Mesodermal cell (in vitro differentiated cells): ENCODE data around the gene VCL. TPM values are rescaled to one million over a fixed set of nuclear protein-coding genes. Genes with fewer than 3 reads are reported as not detected.

Experiments used
- H3K27ac ChIP-seq: 2 replicates; pipeline ENCODE4 v1.7.0; 2013; ENCODE audit warnings: mild to moderate bottlenecking, low read depth, low read length, moderate library complexity; ENCODE audit not compliant: severe bottlenecking
- H3K36me3 ChIP-seq: 2 replicates; pipeline ENCODE4 v1.7.1; 2013; ENCODE audit warnings: mild to moderate bottlenecking, low read length, moderate library complexity; ENCODE audit not compliant: control insufficient read depth, insufficient read depth
- H3K4me1 ChIP-seq: one replicate; pipeline ENCODE4 v1.7.1; 2013; ENCODE audit warnings: mild to moderate bottlenecking, low read length; ENCODE audit not compliant: insufficient read depth, control insufficient read depth, poor library complexity, severe bottlenecking
- H3K4me3 ChIP-seq: 2 replicates; pipeline ENCODE4 v1.7.0; 2013; ENCODE audit warnings: low read length, control low read depth, mild to moderate bottlenecking; ENCODE audit not compliant: insufficient read depth, poor library complexity, severe bottlenecking; ENCODE audit errors: extremely low read depth
- H3K9me3 ChIP-seq: 2 replicates; pipeline ENCODE4 v1.7.1; 2013; ENCODE audit warnings: mild to moderate bottlenecking, low read length, moderate library complexity; ENCODE audit not compliant: control insufficient read depth
- WGBS, 2 experiments: methylation state at CpG; one replicate each; pipeline ENCODE4 v1.1.5; 2013; ENCODE audit warnings: missing lambda C conversion rate in 2 of 2; ENCODE audit not compliant: insufficient coverage in 2 of 2; 5-methylcytosine and 5-hydroxymethylcytosine counted together
- polyA plus RNA-seq, 2 experiments: library from polyadenylated mRNA; stranded (reverse); fragments of 50-300 nt; gene quantifications; one replicate each; pipeline ENCODE4 v1.2.3, GENCODE V29; 2013

Gene VCL
- polyA plus RNA-seq (2013, experiment 1 of 2): 177 TPM
- 162 TPM for polyA plus RNA-seq (2013, experiment 2 of 2)

DNA sequence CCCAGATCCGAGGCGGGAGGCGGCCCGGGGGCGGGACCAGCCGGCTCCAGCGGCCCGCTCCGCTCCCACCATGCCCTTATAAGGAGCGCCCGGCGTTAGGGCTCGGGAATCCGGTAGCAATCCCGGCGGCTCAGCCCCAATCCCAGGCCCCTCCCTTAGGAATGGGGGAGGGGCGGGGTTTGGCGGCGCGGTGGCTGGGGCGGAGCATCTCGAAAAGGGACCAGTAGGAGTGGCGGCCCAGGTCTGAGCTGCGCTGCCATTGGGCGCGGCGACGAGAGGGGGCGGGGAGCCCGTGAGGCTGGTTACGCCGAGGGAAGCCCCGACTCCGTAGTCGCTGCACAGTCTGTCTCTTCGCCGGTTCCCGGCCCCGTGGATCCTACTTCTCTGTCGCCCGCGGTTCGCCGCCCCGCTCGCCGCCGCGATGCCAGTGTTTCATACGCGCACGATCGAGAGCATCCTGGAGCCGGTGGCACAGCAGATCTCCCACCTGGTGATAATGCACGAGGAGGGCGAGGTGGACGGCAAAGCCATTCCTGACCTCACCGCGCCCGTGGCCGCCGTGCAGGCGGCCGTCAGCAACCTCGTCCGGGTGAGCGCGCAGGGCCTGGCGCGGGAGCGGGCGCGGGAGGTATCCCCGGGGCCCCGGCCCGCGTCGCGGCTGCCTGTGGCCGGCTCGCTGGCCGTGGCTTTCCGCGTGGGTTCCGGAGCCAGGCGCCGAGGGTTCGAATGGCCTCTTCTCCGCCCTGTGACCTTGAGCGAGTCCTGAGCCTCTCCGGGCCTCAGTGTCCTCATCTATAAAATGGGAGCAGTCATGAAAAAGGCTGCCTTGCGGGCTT is at the start of gene VCL:
TSS of gene VCL (plus strand) at position 330 of the 836 bp plus-strand sequence. CDS start at position 422, 92 bp downstream.
- Histone ChIP-seq H3K27ac (peak within 1 kb of the TSS; percentile 82), H3K4me3 (peak within 1 kb of the TSS; percentile 96)
- 0% methylated on average over 68 to 85 of the region's 92 CpGs for WGBS, 2 experiments

DNA sequence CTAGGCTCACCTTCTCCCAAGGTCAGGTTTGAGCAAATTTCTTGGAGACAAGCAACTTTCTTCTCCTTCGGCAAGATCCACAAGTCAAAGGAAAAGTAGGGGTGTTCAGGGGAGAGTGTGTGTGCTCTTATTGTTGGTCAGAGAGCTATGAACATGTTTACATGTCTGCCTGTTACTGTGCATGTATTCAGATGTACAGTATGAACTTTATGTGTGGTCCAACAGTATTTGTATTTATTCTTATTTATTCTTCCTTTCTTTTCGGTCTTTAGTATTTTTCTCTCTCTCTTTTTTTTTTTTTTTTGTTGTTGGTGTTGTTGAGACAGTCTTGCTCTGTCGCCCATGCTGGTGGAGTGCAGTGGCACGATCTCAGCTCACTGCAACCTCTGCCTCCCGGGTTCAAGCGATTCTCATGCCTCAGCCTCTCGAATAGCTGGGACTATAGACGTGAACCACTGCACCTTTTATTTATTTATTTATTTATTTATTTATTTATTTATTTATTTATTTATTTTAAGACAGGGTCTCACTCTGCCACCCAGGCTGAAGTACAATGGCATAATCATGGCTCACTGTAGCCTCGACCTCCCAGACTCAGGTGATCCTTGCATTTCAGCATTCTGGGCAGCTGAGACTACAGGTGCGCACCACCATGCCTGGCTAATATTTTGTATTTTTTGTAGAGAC is 48.8 kb upstream of the VCL start:
- no peak overlapping the region for H3K27ac ChIP-seq
- no peak overlapping the region for H3K4me3 ChIP-seq
- H3K36me3 ChIP-seq: no peaks in the 10 kb centered on the region
- H3K4me1 ChIP-seq: peaks cover 3% of the 10 kb centered on the region
- H3K9me3 ChIP-seq: peaks cover 3% of the 10 kb centered on the region
- whole genome bisulfite sequencing, 2 experiments: 87 to 90% methylated on average over 6 to 8 of the region's 10 CpGs

More for the DNA sequence above, at the start of gene VCL:
- Histone ChIP-seq H3K9me3 (no peaks in the 10 kb centered on the region), H3K4me1 (peaks cover 18% of the 10 kb centered on the region), H3K36me3 (peaks cover 23% of the 10 kb centered on the region)

GRCh38 chr10:73950155-73950948 is 47.6 kb upstream of the VCL start:
- Histone ChIP-seq H3K4me1 (peaks cover 3% of the 10 kb centered on the region), H3K36me3 (no peaks in the 10 kb centered on the region), H3K4me3 (no peak overlapping the region), H3K9me3 (no peaks in the 10 kb centered on the region), H3K27ac (no peak overlapping the region)
- WGBS, 2 experiments: 74 to 84% methylated on average over 9 to 11 of the region's 13 CpGs

GRCh38 chr10:73953665-73954064 is 44.3 kb upstream of the VCL start:
- no CpG with 5 or more reads among the region's 1 CpG for WGBS, 2 experiments
- no peaks in the 10 kb centered on the region for H3K9me3 ChIP-seq

GRCh38 chr10:73954737-73955136 is 43.2 kb upstream of the VCL start:
- Histone ChIP-seq H3K4me1 (peaks cover 10% of the 10 kb centered on the region), H3K36me3 (no peaks in the 10 kb centered on the region)
- 100% methylated on average over 2 of the region's 2 CpGs; no CpG with 5 or more reads in 1 of the 2 experiments for WGBS, 2 experiments

More at GRCh38 chr10:73953665-73954064, 44.3 kb upstream of the VCL start:
- Histone ChIP-seq H3K36me3 (no peaks in the 10 kb centered on the region), H3K27ac (no peak overlapping the region), H3K4me1 (peaks cover 10% of the 10 kb centered on the region), H3K4me3 (no peak overlapping the region)

DNA sequence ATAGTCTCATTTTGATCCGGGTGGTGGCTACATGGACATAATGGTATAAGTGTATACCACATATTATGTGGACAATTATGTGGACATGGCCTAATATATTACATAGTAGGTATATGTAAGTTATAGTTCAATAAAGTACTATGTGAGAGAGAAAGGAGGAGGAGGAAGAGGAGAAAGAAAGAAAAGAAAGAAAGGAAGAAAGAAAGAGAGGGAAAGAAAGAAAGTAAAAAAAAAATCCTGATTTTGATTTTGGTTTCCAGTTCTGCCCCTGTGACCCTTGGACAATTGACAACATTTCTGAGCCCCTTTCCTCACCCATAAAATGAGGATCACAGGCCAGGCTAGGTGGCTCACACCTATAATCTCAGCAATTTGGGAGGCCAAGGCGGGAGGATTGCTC is 42.2 kb upstream of the VCL start:
- WGBS, 2 experiments: 100% methylated on average over 2 of the region's 2 CpGs; no CpG with 5 or more reads in 1 of the 2 experiments
- Histone ChIP-seq H3K9me3 (no peaks in the 10 kb centered on the region), H3K36me3 (no peaks in the 10 kb centered on the region), H3K4me1 (peaks cover 10% of the 10 kb centered on the region), H3K27ac (no peak overlapping the region), H3K4me3 (no peak overlapping the region)

More at GRCh38 chr10:73954737-73955136, 43.2 kb upstream of the VCL start:
- H3K4me3 ChIP-seq: no peak overlapping the region
- no peak overlapping the region for H3K27ac ChIP-seq
- no peaks in the 10 kb centered on the region for H3K9me3 ChIP-seq

DNA sequence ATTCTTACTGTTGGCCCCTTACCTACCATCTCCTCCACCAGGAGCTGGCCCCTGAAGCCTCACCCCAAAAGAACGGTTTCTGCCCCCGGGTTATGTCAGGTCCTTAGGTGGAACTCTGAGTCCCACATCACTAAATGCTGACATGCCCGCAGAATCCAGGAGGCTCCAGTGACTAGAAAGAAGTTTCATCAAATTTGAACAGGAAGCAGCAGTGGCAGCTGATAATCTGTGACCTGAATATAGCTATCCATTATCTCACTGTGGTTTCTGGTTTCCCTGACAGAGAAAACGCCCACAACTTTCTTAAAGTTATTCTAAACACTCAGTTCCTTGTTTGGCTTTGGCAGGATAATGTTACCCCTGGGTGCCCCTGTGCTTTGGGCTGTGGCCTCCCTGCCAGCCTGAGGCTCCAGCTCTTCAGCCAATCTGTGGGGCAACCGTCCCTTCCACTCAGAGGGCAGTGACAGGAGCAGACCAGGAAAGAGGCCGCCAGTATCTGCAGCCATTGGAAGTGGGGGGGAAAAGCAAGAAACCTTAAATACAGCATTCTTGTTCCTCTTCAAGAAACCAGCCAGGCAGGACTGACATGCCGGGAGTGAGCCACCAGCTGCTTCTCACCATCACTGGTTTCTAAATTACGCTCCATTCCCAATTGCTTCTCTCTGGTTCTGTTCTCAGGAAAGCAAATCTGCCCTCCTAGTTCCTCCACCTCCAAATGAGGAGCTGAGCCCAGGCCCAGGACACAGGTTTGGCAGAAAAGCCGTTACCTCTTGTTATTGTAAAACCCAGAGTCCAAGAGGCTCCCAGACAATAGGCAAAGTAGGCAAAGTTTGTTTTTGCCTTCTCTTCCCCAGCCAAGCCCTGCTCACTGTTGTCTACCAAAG is 41.2 kb upstream of the VCL start:
- H3K9me3 ChIP-seq: no peaks in the 10 kb centered on the region
- peaks cover 10% of the 10 kb centered on the region for H3K4me1 ChIP-seq
- 73 to 76% methylated on average over 3 to 8 of the region's 9 CpGs for WGBS, 2 experiments
- peak overlapping the region; percentile 66 for H3K27ac ChIP-seq
- no peaks in the 10 kb centered on the region for H3K36me3 ChIP-seq
- no peak overlapping the region for H3K4me3 ChIP-seq

GRCh38 chr10:73959484-73960243 is 38.3 kb upstream of the VCL start:
- Histone ChIP-seq H3K9me3 (no peaks in the 10 kb centered on the region), H3K4me3 (no peak overlapping the region), H3K36me3 (no peaks in the 10 kb centered on the region), H3K27ac (no peak overlapping the region), H3K4me1 (peaks cover 13% of the 10 kb centered on the region)
- WGBS, 2 experiments: 83 to 96% methylated on average over 3 to 6 of the region's 6 CpGs

DNA sequence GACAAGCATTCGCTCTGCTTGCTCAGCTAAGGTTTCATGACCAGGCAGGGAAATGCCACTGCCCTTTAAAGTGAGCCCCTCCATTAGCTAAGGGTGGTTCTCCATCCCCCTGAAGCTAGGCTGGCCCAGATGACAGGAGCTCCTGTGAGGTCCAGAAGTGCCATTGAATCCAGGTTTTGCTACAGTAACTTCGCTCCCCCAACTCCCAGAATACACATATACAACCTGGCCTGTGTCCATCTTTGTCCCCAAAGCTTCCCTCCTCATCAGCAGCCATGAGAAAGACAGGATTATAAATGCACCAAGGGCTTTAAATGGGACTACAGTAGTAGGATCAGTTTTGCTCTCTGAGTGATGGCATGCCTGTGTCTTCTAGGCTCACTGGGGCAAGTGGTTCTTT is 35.5 kb upstream of the VCL start:
- Histone ChIP-seq H3K4me3 (no peak overlapping the region), H3K4me1 (peaks cover 21% of the 10 kb centered on the region), H3K36me3 (no peaks in the 10 kb centered on the region), H3K27ac (no peak overlapping the region), H3K9me3 (no peaks in the 10 kb centered on the region)
- 100% methylated on average over 1 of the region's 2 CpGs for WGBS, 2 experiments
